ENCODE results near the gene KRT6B.
"Not testable (repeated sequence)": the region's sequence is repeated elsewhere in the genome, so short reads cannot be mapped to it uniquely, and the experiment has no call there.

Gene KRT6B

GRCh38 chr12:52464897-52465296 is 13.0 kb upstream of the KRT6B start:
- DNase-seq = no peak

GRCh38 chr12:52461693-52462092 is 9.7 kb upstream of the KRT6B start:
- DNase-seq = no peak

- DNase-seq = no peak
Observed at GRCh38 chr12:52458861-52459260, 6.9 kb upstream of the KRT6B start.

- no peak for DNase-seq
Observed at GRCh38 chr12:52455821-52456220, 3.9 kb upstream of the KRT6B start.

- no peak for DNase-seq
Observed at GRCh38 chr12:52454411-52455201, 2.7 kb upstream of the KRT6B start.

GRCh38 chr12:52448228-52448627 is 3.7 kb downstream of the KRT6B start:
- DNase-seq = no peak

GRCh38 chr12:52447196-52447595 is 4.8 kb downstream of the KRT6B start:
- not testable (repeated sequence) for DNase-seq

GRCh38 chr12:52446367-52447045 is 5.4 kb downstream of the KRT6B start:
- DNase-seq = no peak

GRCh38 chr12:52445876-52446275 is 6.1 kb downstream of the KRT6B start:
- DNase-seq = no peak

GRCh38 chr12:52444647-52445595 is 7.0 kb downstream of the KRT6B start:
- no peak for DNase-seq

GRCh38 chr12:52443966-52444365 is 8.0 kb downstream of the KRT6B start:
- DNase-seq = no peak

- no peak for DNase-seq
Observed at GRCh38 chr12:52442600-52443061, 9.3 kb downstream of the KRT6B start.

- DNase-seq = no peak
Observed at GRCh38 chr12:52441320-52441911, 10.5 kb downstream of the KRT6B start.

GRCh38 chr12:52440821-52441319 is 11.1 kb downstream of the KRT6B start:
- no peak for DNase-seq

GRCh38 chr12:52439845-52440244 is 12.1 kb downstream of the KRT6B start:
- no peak for DNase-seq

GRCh38 chr12:52439420-52439819 is 12.5 kb downstream of the KRT6B start:
- no peak for DNase-seq

- DNase-seq = no peak
Observed at GRCh38 chr12:52438305-52439301, 13.3 kb downstream of the KRT6B start.

- no peak for DNase-seq
Observed at GRCh38 chr12:52437508-52437907, 14.4 kb downstream of the KRT6B start.

GRCh38 chr12:52436828-52437474 is 15.0 kb downstream of the KRT6B start:
- DNase-seq = no peak

- DNase-seq = no peak
Observed at GRCh38 chr12:52436000-52436827, 15.7 kb downstream of the KRT6B start.
